ENCODE data around the gene ADNP.

DNA sequence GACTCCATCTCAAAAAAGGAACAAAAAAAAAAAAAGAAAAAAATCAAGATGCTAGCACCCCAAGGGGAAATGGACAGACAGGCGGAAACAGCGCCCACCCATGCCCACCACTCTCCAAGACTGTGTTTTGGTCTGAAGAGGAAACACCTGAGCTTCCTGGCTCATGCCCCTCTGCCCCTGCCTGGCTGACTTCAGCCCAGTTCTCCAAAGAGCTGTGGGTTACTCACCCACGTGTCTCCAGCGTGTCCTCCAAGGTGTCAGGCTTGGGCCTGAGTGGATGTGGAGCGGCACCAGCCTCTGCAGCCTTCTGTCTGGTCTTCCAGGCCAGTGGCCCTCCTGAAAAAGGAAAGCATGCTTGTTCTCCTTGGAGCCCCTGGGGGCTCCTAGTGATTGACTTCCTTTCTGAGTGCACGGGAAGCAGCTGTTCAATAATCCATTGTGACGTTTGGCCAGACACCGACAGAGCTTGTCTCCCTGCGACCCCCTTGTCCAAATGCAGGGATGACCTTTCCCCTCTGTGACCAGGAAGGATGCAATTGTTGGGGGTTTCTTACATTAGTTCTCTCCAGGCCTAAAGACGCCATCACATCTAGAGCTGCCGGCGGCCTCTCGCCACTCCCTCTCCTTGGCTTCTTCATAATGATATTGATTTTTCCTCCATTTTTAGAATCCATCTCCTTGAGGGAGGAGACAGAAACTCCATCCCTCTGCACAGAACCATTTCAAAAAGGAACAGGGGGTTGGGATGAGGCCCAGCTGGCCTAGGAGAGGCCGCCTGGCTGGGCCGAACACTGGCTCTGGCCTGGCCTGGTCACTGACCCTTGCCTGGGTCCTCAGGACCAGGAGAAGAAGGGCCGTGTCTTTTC is 58.4 kb downstream of the ADNP start:
- TF ChIP-seq POLR2A (IDR thresholded peaks at IDR 0.05): no peak
- TF ChIP-seq, protein P1, sequence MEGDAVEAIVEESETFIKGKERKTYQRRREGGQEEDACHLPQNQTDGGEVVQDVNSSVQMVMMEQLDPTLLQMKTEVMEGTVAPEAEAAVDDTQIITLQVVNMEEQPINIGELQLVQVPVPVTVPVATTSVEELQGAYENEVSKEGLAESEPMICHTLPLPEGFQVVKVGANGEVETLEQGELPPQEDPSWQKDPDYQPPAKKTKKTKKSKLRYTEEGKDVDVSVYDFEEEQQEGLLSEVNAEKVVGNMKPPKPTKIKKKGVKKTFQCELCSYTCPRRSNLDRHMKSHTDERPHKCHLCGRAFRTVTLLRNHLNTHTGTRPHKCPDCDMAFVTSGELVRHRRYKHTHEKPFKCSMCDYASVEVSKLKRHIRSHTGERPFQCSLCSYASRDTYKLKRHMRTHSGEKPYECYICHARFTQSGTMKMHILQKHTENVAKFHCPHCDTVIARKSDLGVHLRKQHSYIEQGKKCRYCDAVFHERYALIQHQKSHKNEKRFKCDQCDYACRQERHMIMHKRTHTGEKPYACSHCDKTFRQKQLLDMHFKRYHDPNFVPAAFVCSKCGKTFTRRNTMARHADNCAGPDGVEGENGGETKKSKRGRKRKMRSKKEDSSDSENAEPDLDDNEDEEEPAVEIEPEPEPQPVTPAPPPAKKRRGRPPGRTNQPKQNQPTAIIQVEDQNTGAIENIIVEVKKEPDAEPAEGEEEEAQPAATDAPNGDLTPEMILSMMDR (IDR thresholded peaks at IDR 0.05): no peak

Data from Peyer's patch (tissue), 4 donors.